ENCODE measurements around the gene CLRN3. TPM values are rescaled to one million over a fixed set of nuclear protein-coding genes. Genes with fewer than 3 reads are reported as not detected.

CLRN3 gene
- total RNA-seq, 1 experiment from 2014 or later = 0.52 TPM

GRCh38 chr10:127849224-127849623 lies 43.5 kb downstream of the CLRN3 start:
- Mint-ChIP-seq H3K9me3 (ENCODE audit: low read depth, unreplicated experiment) (no peaks in the 10 kb centered on the region), H3K4me3 (ENCODE audit: low read depth, unreplicated experiment) (no peak overlapping the region), H3K4me1 (ENCODE audit: low read depth, unreplicated experiment) (no peaks in the 10 kb centered on the region), H3K27ac (ENCODE audit: unreplicated experiment) (no peak overlapping the region), H3K36me3 (ENCODE audit: insufficient read depth, unreplicated experiment) (no peaks in the 10 kb centered on the region), H3K27me3 (ENCODE audit: unreplicated experiment) (peaks cover 75% of the 10 kb centered on the region)
- TF ChIP-seq CTCF (IDR thresholded peaks at IDR 0.05; ENCODE audit: unreplicated experiment) = no peak
- DNase-seq = no peak
- intact Hi-C loops (cut with micrococcal nuclease; ENCODE audit: unreplicated experiment) = no loop called here
- CTCF ChIA-PET = interaction anchor here (0.6 kb wide), 1 partner anchor 731 kb away, joined by 3 read pairs; no protein-coding TSS in a partner anchor
- BruUV-seq (replicated peaks) = no TSS peak

- CTCF ChIA-PET = no interaction called here
Observed at GRCh38 chr10:127848226-127848625, 44.5 kb downstream of the CLRN3 start.

GRCh38 chr10:127845756-127846155 lies 47.0 kb downstream of the CLRN3 start:
- intact Hi-C loops (cut with micrococcal nuclease; ENCODE audit: unreplicated experiment) = no loop called here
- Mint-ChIP-seq H3K27ac (ENCODE audit: unreplicated experiment) (no peak overlapping the region), H3K4me3 (ENCODE audit: low read depth, unreplicated experiment) (no peak overlapping the region), H3K4me1 (ENCODE audit: low read depth, unreplicated experiment) (no peaks in the 10 kb centered on the region), H3K9me3 (ENCODE audit: low read depth, unreplicated experiment) (no peaks in the 10 kb centered on the region), H3K27me3 (ENCODE audit: unreplicated experiment) (peaks cover 89% of the 10 kb centered on the region), H3K36me3 (ENCODE audit: insufficient read depth, unreplicated experiment) (no peaks in the 10 kb centered on the region)
- BruUV-seq (replicated peaks) = no TSS peak
- no peak for DNase-seq
- CTCF ChIA-PET = no interaction called here
- TF ChIP-seq CTCF (IDR thresholded peaks at IDR 0.05; ENCODE audit: unreplicated experiment) = no peak

More at GRCh38 chr10:127848226-127848625, 44.5 kb downstream of the CLRN3 start:
- H3K27ac Mint-ChIP-seq (ENCODE audit: unreplicated experiment) = no peak overlapping the region
- no peaks in the 10 kb centered on the region for H3K36me3 Mint-ChIP-seq (ENCODE audit: insufficient read depth, unreplicated experiment)
- no peaks in the 10 kb centered on the region for H3K4me1 Mint-ChIP-seq (ENCODE audit: low read depth, unreplicated experiment)
- H3K9me3 Mint-ChIP-seq (ENCODE audit: low read depth, unreplicated experiment) = no peaks in the 10 kb centered on the region
- no peak for DNase-seq
- intact Hi-C loops (cut with micrococcal nuclease; ENCODE audit: unreplicated experiment) = no loop called here
- TF ChIP-seq CTCF (IDR thresholded peaks at IDR 0.05; ENCODE audit: unreplicated experiment) = no peak
- BruUV-seq (replicated peaks) = no TSS peak
- H3K27me3 Mint-ChIP-seq (ENCODE audit: unreplicated experiment) = peaks cover 81% of the 10 kb centered on the region
- H3K4me3 Mint-ChIP-seq (ENCODE audit: low read depth, unreplicated experiment) = no peak overlapping the region

GRCh38 chr10:127840884-127841283 lies 51.9 kb downstream of the CLRN3 start:
- H3K36me3 Mint-ChIP-seq (ENCODE audit: insufficient read depth, unreplicated experiment) = no peaks in the 10 kb centered on the region
- intact Hi-C loops (cut with micrococcal nuclease; ENCODE audit: unreplicated experiment) = no loop called here
- no peak overlapping the region for H3K4me3 Mint-ChIP-seq (ENCODE audit: low read depth, unreplicated experiment)
- no TSS peak for BruUV-seq (replicated peaks)
- CTCF ChIA-PET = no interaction called here
- DNase-seq = no peak
- no peaks in the 10 kb centered on the region for H3K4me1 Mint-ChIP-seq (ENCODE audit: low read depth, unreplicated experiment)
- H3K9me3 Mint-ChIP-seq (ENCODE audit: low read depth, unreplicated experiment) = no peaks in the 10 kb centered on the region
- TF ChIP-seq CTCF (IDR thresholded peaks at IDR 0.05; ENCODE audit: unreplicated experiment) = no peak
- H3K27me3 Mint-ChIP-seq (ENCODE audit: unreplicated experiment) = peaks cover 78% of the 10 kb centered on the region
- no peak overlapping the region for H3K27ac Mint-ChIP-seq (ENCODE audit: unreplicated experiment)

All from Calu3 (cell line).